IMR-90 (cell line): ENCODE results near the gene MAU2. TPM values are rescaled to one million over a fixed set of nuclear protein-coding genes. Genes with fewer than 3 reads are reported as not detected.

Source experiments
- ATAC-seq: fragments of 200-7000 bp; cut with Tn5 transposase; 2 replicates; pipeline ENCODE4 v1.9.1; 2020; ENCODE audit warnings: low read depth, mild to moderate bottlenecking, moderate library complexity
- BruUV-seq: library from RNA; stranded (reverse); fragments of 400-500 nt; replicated peaks from 2 replicates; lab custom pipeline; 2021; lab: Mats Ljungman, UMichigan
- CTCF ChIA-PET: fragments of 300-600 bp; formaldehyde crosslinking; extraction: SDS; loops from one replicate; lab custom pipeline; 2021; ENCODE audit warnings: antibody characterized with exemption; lab: Yijun Ruan, JAX
- POLR2A ChIA-PET: fragments of 300-600 bp; sonication (Branson Sonifier 250); formaldehyde crosslinking; loops from one replicate; lab custom pipeline; 2022; ENCODE audit warnings: antibody characterized with exemption; ENCODE audit not compliant: unreplicated experiment; lab: Charles Lee
- DNase-seq: peaks from one replicate; pipeline ENCODE4 v3.0.0; 2013
- H2AFZ ChIP-seq: replicated peaks from 2 replicates; pipeline ENCODE3; 2013; ENCODE audit warnings: low read length, mild to moderate bottlenecking; ENCODE audit not compliant: poor library complexity
- H2AK5ac ChIP-seq: 2 replicates; pipeline ENCODE4 v1.6.1; 2013; ENCODE audit warnings: low read depth, low read length, inconsistent platforms
- H2AK9ac ChIP-seq: replicated peaks from 2 replicates; pipeline ENCODE3; 2013; ENCODE audit warnings: mild to moderate bottlenecking, low read depth, low read length, moderate library complexity; ENCODE audit not compliant: poor library complexity
- H2BK120ac ChIP-seq: 2 replicates; pipeline ENCODE4 v1.6.1; 2013; ENCODE audit warnings: low read depth, low read length, inconsistent platforms
- H2BK15ac ChIP-seq: 3 replicates; pipeline ENCODE4 v1.6.1; 2013; ENCODE audit warnings: low read depth, low read length, inconsistent platforms
- H2BK20ac ChIP-seq: 2 replicates; pipeline ENCODE4 v1.6.1; 2013; ENCODE audit warnings: low read depth, mild to moderate bottlenecking, inconsistent platforms, low read length, moderate library complexity
- H2BK5ac ChIP-seq: 2 replicates; pipeline ENCODE4 v1.6.1; 2013; ENCODE audit warnings: mild to moderate bottlenecking, low read depth, low read length, inconsistent platforms; ENCODE audit not compliant: poor library complexity, severe bottlenecking
- H3K14ac ChIP-seq: replicated peaks from 2 replicates; pipeline ENCODE4 v1.6.1; 2013; ENCODE audit warnings: low read depth, low read length, inconsistent platforms
- H3K18ac ChIP-seq: 2 replicates; pipeline ENCODE4 v1.6.1; 2013; ENCODE audit warnings: low read depth, low read length, control low read depth
- H3K23ac ChIP-seq: 2 replicates; pipeline ENCODE4 v1.6.1; 2013; ENCODE audit warnings: low read depth, low read length, inconsistent platforms
- H3K27ac ChIP-seq: 2 replicates; pipeline ENCODE4 v1.5.1; 2013; ENCODE audit warnings: mild to moderate bottlenecking, control low read depth, low read length; ENCODE audit not compliant: insufficient read depth
- H3K27me3 ChIP-seq: 2 replicates; pipeline ENCODE4 v1.6.1; 2013; ENCODE audit warnings: low read length; ENCODE audit not compliant: control insufficient read depth, insufficient read depth
- H3K36me3 ChIP-seq: 2 replicates; pipeline ENCODE4 v1.6.1; 2013; ENCODE audit warnings: low read length, mixed read lengths; ENCODE audit not compliant: control insufficient read depth, insufficient read depth
- H3K4ac ChIP-seq: 2 replicates; pipeline ENCODE4 v1.6.1; 2013; ENCODE audit warnings: low read depth, low read length, inconsistent platforms
- H3K4me1 ChIP-seq: 2 replicates; pipeline ENCODE4 v1.6.1; 2013; ENCODE audit warnings: low read length, mixed read lengths; ENCODE audit not compliant: control insufficient read depth, insufficient read depth
- H3K4me2 ChIP-seq: 2 replicates; pipeline ENCODE4 v1.6.1; 2013; ENCODE audit warnings: low read depth, mild to moderate bottlenecking, control low read depth, low read length, moderate library complexity
- H3K4me3 ChIP-seq: 2 replicates; pipeline ENCODE4 v1.5.1; 2013; ENCODE audit warnings: low read depth, mild to moderate bottlenecking, control low read depth, low read length, moderate library complexity; ENCODE audit not compliant: insufficient read depth
- H3K56ac ChIP-seq: 2 replicates; pipeline ENCODE4 v1.6.1; 2013; ENCODE audit warnings: low read length, inconsistent platforms; ENCODE audit not compliant: insufficient read depth; ENCODE audit errors: extremely low read depth
- H3K79me1 ChIP-seq, 2 experiments: 2 replicates each; pipeline ENCODE4 v1.6.1; 2013; ENCODE audit warnings: low read length in 2 of 2, inconsistent platforms in 1 of 2, low read depth in 1 of 2
- H3K9ac ChIP-seq: 2 replicates; pipeline ENCODE4 v1.6.1; 2013; ENCODE audit warnings: low read depth, low read length, control low read depth
- H3K9me1 ChIP-seq: 2 replicates; pipeline ENCODE4 v1.6.1; 2013; ENCODE audit warnings: low read length, inconsistent platforms; ENCODE audit not compliant: insufficient read depth
- H3K9me3 ChIP-seq: 2 replicates; pipeline ENCODE4 v1.6.1; 2013; ENCODE audit warnings: low read length; ENCODE audit not compliant: control insufficient read depth, insufficient read depth
- H4K20me1 ChIP-seq: 2 replicates; pipeline ENCODE4 v1.6.1; 2013; ENCODE audit warnings: low read length, inconsistent platforms; ENCODE audit not compliant: insufficient read depth
- H4K5ac ChIP-seq: 2 replicates; pipeline ENCODE4 v1.6.1; 2013; ENCODE audit warnings: mild to moderate bottlenecking, low read depth, low read length, control low read depth
- H4K8ac ChIP-seq, 2 experiments: 2 replicates each; pipeline ENCODE4 v1.6.1; 2013; ENCODE audit warnings: low read depth in 2 of 2, low read length in 2 of 2, control low read depth in 1 of 2, inconsistent platforms in 1 of 2
- H4K91ac ChIP-seq: 2 replicates; pipeline ENCODE4 v1.6.1; 2013; ENCODE audit warnings: low read depth, low read length, inconsistent platforms; ENCODE audit not compliant: insufficient read depth
- BHLHE40 ChIP-seq: fragments of 150-350 bp; IDR thresholded peaks from 2 replicates; pipeline ENCODE4 v1.6.1; 2016; ENCODE audit warnings: mild to moderate bottlenecking, low read depth, low read length
- CEBPB ChIP-seq: IDR thresholded peaks from 2 replicates; pipeline ENCODE4 v1.6.1; 2012; ENCODE audit warnings: low read depth, low read length, improper control_type of control experiment
- FOS ChIP-seq: fragments of 150-350 bp; IDR thresholded peaks from 2 replicates; pipeline ENCODE4 v1.6.1; 2016; ENCODE audit warnings: low read depth, low read length
- MXI1 ChIP-seq: IDR thresholded peaks from 2 replicates; pipeline ENCODE4 v1.6.1; 2012; ENCODE audit warnings: low read depth, mild to moderate bottlenecking, low read length, moderate library complexity, borderline replicate concordance
- USF2 ChIP-seq: fragments of 150-350 bp; IDR thresholded peaks from 2 replicates; pipeline ENCODE4 v1.6.1; 2017; ENCODE audit warnings: mild to moderate bottlenecking, antibody characterized with exemption, low read length, low read depth
- WGBS, 2 experiments: methylation state at CpG; one replicate each; pipeline versions ENCODE4 v1.1.5 to v1.1.7; 2013; ENCODE audit warnings: missing lambda C conversion rate in 2 of 2; ENCODE audit not compliant: insufficient read length in 1 of 2; ENCODE audit errors: extremely low coverage in 2 of 2; 5-methylcytosine and 5-hydroxymethylcytosine counted together
- dilution Hi-C: fragments of 300-500 bp; cut with HindIII; formaldehyde crosslinking; loops from one replicate; pipeline ENCODE4 v1.14.3; 2018; ENCODE audit warnings: low sequenced_read_pairs; ENCODE audit not compliant: unreplicated experiment
- in situ Hi-C: fragments of 300-500 bp; cut with MboI; formaldehyde crosslinking; loops from 3 replicates; pipeline ENCODE4 v1.14.3; 2019; ENCODE audit warnings: low sequenced_read_pairs, inconsistent platforms, mixed read lengths
- intact Hi-C: fragments of 100-400 bp; cut with micrococcal nuclease; formaldehyde crosslinking; loops from 2 replicates; pipeline ENCODE4 v1.10.0; 2022
- polyA plus RNA-seq, 3 experiments: library from polyadenylated mRNA; depleted of rRNA; stranded (reverse); fragments of >200 nt; gene quantifications; 2 replicates each; pipeline ENCODE4 v1.2.3, GENCODE V29; 2012; ENCODE audit warnings: low replicate concordance in 1 of 3
- total RNA-seq: library from RNA; depleted of rRNA; stranded (reverse); fragments of >200 nt; gene quantifications from 2 replicates; pipeline ENCODE4 v1.2.3, GENCODE V29; 2012
- TF ChIP-seq, protein P1 (sequence below): fragments of 150-350 bp; IDR thresholded peaks from 2 replicates; pipeline ENCODE4 v1.6.1; 2016; ENCODE audit warnings: low read depth, mild to moderate bottlenecking, low read length, moderate library complexity, borderline replicate concordance

The MAU2 gene
- total and polyA plus RNA-seq, 2 of the 4 experiments (the other 2 are of a cell fraction): 24.6 to 31.1 TPM

DNA sequence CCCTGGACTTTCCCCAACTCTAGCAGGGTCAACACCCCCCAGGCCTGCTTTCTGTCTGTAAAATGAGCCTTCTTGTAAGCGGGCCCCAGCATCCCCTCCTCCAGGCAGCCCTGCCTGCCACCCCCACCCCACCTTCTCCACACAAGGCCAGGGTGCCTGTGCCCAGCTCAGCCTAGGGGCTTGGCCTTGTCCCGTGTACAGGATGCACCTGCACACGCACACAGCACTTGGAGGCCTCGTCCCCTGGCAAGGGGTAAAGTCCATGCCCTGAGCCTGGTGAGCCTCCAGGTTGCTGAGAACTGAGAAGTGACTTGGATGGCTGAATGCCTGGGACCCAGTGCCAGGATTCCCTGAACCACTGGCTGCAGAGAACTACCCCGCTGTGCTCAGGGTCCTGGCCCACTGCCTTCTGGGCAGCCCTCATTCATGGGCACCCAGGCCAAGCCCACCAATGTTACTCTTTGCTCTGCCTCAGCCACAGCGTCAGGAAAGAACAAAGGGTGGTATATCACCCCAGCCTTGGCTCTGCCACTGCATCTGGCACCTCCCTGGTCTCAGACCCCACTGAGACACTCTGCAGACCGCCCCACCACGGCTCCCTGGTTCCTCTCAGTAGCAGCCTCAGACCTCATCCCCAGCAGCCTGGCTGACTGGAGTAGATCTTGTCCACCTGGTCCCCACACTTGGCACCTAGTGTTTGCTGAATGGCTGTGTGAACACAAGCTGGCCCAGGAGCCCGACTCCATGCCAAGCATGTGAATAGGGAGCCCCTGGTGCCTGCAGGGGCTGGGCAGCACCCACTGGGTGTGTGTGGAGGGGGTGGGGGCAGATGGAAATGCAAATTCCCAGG lies 45.7 kb upstream of the MAU2 start:
- ChIA-PET CTCF (no interaction called here), POLR2A (no interaction called here)
- H4K20me1 ChIP-seq: no peaks in the 10 kb centered on the region
- intact Hi-C loops: no loop called here
- WGBS, 2 experiments: 57% methylated on average over 1 of the region's 9 CpGs; no CpG with 5 or more reads in 1 of the 2 experiments
- dilution Hi-C loops: no loop called here
- H3K9me3 ChIP-seq: no peaks in the 10 kb centered on the region
- no TSS peak for BruUV-seq
- H2BK15ac ChIP-seq: no peak overlapping the region
- H3K27ac ChIP-seq: no peak overlapping the region
- no peak for ATAC-seq
- in situ Hi-C loops: no loop called here
- H3K4ac ChIP-seq: no peak overlapping the region
- H4K5ac ChIP-seq: no peak overlapping the region
- H2AK9ac ChIP-seq: no peak overlapping the region
- H4K8ac ChIP-seq: no peak overlapping the region
- H2BK120ac ChIP-seq: no peak overlapping the region
- H3K9me1 ChIP-seq: peaks cover 4% of the 10 kb centered on the region; the same call in 1 of the 2 replicates
- H2AK5ac ChIP-seq: no peak overlapping the region
- H3K4me1 ChIP-seq: peaks cover 2% of the 10 kb centered on the region; the same call in 1 of the 2 replicates
- no peak overlapping the region for H2AFZ ChIP-seq
- H3K79me1 ChIP-seq: 0 out of 4 replicates have a peak, but pooled peaks cover 0 to 6% of the 10 kb centered on the region in 2 experiments
- H4K91ac ChIP-seq: no peak overlapping the region
- H2BK5ac ChIP-seq: no peak overlapping the region
- no peaks in the 10 kb centered on the region for H3K27me3 ChIP-seq
- DNase-seq: no peak
- H3K23ac ChIP-seq: no peak overlapping the region
- H3K56ac ChIP-seq: no peak overlapping the region
- H3K4me2 ChIP-seq: no peak overlapping the region
- H2BK20ac ChIP-seq: no peak overlapping the region
- H3K9ac ChIP-seq: no peak overlapping the region
- no peak overlapping the region for H3K14ac ChIP-seq
- TF ChIP-seq USF2 (no peak), FOS (no peak), BHLHE40 (no peak), CEBPB (no peak), MXI1 (no peak)
- TF ChIP-seq, protein P1, sequence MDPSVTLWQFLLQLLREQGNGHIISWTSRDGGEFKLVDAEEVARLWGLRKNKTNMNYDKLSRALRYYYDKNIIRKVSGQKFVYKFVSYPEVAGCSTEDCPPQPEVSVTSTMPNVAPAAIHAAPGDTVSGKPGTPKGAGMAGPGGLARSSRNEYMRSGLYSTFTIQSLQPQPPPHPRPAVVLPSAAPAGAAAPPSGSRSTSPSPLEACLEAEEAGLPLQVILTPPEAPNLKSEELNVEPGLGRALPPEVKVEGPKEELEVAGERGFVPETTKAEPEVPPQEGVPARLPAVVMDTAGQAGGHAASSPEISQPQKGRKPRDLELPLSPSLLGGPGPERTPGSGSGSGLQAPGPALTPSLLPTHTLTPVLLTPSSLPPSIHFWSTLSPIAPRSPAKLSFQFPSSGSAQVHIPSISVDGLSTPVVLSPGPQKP: no peak
- no peak overlapping the region for H3K18ac ChIP-seq
- H3K36me3 ChIP-seq: peaks cover 41% of the 10 kb centered on the region
- H3K4me3 ChIP-seq: no peak overlapping the region
